Activated B cell treated with CpG ODN at 0.5 μM for 24 hours (primary cell): ENCODE data around the gene ZNF750. TPM values are rescaled to one million over a fixed set of nuclear protein-coding genes. Genes with fewer than 3 reads are reported as not detected.

Source experiments
- ATAC-seq: fragments of 200-7000 bp; cut with Tn5 transposase; one replicate; pipeline ENCODE4 v1.10.0; 2021; ENCODE audit warnings: low read depth, mild to moderate bottlenecking, moderate library complexity
- CTCF ChIA-PET: fragments of 350-600 bp; sonication (Branson Sonifier 250); formaldehyde crosslinking; loops from one replicate; lab custom pipeline; 2021; ENCODE audit warnings: antibody characterized with exemption; lab: Charles Lee
- POLR2A ChIA-PET: fragments of 350-600 bp; sonication (Branson Sonifier 250); formaldehyde crosslinking; loops from one replicate; lab custom pipeline; 2021; ENCODE audit warnings: antibody characterized with exemption; lab: Charles Lee
- DNase-seq: peaks from one replicate; pipeline ENCODE4 v3.0.0; 2022
- H3K27ac Mint-ChIP-seq: one replicate; pipeline ENCODE4 v1.8.0; 2020; ENCODE audit warnings: mixed read lengths
- H3K27me3 Mint-ChIP-seq: one replicate; pipeline ENCODE4 v1.8.0; 2021; ENCODE audit warnings: mixed read lengths
- H3K36me3 Mint-ChIP-seq: one replicate; pipeline ENCODE4 v1.8.0; 2021; ENCODE audit warnings: low read depth, mixed read lengths
- H3K4me1 Mint-ChIP-seq: one replicate; pipeline ENCODE4 v1.8.0; 2021; ENCODE audit warnings: mixed read lengths
- H3K4me3 Mint-ChIP-seq: one replicate; pipeline ENCODE4 v1.8.0; 2020; ENCODE audit warnings: mild to moderate bottlenecking, mixed read lengths
- H3K9me3 Mint-ChIP-seq: one replicate; pipeline ENCODE4 v1.8.0; 2020; ENCODE audit warnings: mixed read lengths
- intact Hi-C: fragments of 100-400 bp; cut with micrococcal nuclease; formaldehyde crosslinking; loops from one replicate; pipeline ENCODE4 v1.15.1; 2024
- total RNA-seq: library from RNA; stranded (reverse); gene quantifications from 2 replicates; pipeline ENCODE4 v1.2.3, GENCODE V29; 2022
- TF ChIP-seq, protein P1 (sequence below): fragments of 200-600 bp; IDR thresholded peaks from one replicate; pipeline ENCODE4 v1.8.0; 2022; ENCODE audit warnings: antibody characterized with exemption, mild to moderate bottlenecking

ZNF750 gene
- total RNA-seq, 1 donor from 2014 or later: not detected

DNA sequence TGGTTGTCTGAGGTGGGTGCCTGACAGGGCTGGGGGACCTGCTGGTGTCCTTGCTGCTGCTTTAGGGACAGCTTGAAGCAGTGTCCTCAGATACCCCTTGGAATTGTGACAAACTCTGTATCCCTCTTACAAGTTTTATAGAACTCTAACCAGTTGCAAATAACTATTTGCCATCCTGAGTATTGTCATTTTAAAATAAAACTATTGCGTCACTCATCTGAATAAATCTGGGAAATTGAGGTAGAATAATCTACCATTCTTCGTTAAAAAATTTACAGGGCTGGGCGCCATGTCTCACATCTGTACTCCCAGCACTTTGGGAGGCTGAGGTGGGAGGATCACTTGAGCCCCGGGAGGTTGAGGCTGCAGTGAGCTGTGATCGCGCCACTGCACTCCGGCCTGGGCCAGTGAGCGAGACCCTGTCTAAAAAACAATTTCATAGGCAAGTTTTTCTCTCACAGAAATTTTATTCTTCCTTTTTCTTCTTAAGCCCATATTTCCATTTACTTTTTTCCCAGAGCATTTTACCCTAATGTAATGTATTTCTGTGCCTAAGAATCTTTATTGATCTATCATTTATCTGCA, 14.2 kb downstream of the ZNF750 start:
- no peak for ATAC-seq
- intact Hi-C loops: no loop called here
- ChIA-PET POLR2A (no interaction called here), CTCF (no interaction called here)
- H3K27me3 Mint-ChIP-seq: no peaks in the 10 kb centered on the region
- no peaks in the 10 kb centered on the region for H3K9me3 Mint-ChIP-seq
- no peak overlapping the region for H3K4me3 Mint-ChIP-seq
- DNase-seq: no peak
- no peaks in the 10 kb centered on the region for H3K4me1 Mint-ChIP-seq
- TF ChIP-seq, protein P1, sequence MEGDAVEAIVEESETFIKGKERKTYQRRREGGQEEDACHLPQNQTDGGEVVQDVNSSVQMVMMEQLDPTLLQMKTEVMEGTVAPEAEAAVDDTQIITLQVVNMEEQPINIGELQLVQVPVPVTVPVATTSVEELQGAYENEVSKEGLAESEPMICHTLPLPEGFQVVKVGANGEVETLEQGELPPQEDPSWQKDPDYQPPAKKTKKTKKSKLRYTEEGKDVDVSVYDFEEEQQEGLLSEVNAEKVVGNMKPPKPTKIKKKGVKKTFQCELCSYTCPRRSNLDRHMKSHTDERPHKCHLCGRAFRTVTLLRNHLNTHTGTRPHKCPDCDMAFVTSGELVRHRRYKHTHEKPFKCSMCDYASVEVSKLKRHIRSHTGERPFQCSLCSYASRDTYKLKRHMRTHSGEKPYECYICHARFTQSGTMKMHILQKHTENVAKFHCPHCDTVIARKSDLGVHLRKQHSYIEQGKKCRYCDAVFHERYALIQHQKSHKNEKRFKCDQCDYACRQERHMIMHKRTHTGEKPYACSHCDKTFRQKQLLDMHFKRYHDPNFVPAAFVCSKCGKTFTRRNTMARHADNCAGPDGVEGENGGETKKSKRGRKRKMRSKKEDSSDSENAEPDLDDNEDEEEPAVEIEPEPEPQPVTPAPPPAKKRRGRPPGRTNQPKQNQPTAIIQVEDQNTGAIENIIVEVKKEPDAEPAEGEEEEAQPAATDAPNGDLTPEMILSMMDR: no peak
- peaks cover 26% of the 10 kb centered on the region for H3K36me3 Mint-ChIP-seq
- H3K27ac Mint-ChIP-seq: no peak overlapping the region

DNA sequence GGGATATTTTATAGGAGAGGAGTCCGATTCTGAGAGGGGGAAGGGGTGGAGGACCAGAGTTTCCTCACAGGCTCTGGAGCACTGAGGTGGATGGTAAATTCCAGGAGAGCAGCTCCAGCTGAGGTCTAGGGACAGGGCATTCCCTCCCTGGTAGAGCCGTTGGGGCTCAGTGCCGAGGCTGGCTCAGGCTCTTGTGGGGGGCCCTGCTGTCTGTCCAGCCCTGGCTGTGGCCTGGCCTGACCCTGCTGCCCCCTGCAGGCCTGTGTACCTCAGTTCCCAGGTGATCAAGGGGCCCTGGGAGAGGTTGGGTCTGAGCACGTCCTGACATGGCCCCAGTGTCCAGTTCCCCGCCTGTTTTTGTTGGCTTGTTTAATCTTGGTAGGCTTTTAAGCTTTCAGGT, 16.8 kb downstream of the ZNF750 start:
- no peak overlapping the region for H3K4me3 Mint-ChIP-seq
- intact Hi-C loops: no loop called here
- DNase-seq (no peak), ATAC-seq (no peak)
- no peak overlapping the region for H3K27ac Mint-ChIP-seq
- H3K4me1 Mint-ChIP-seq: peaks cover 22% of the 10 kb centered on the region
- peaks cover 5% of the 10 kb centered on the region for H3K9me3 Mint-ChIP-seq
- H3K36me3 Mint-ChIP-seq: peaks cover 23% of the 10 kb centered on the region
- no peaks in the 10 kb centered on the region for H3K27me3 Mint-ChIP-seq
- ChIA-PET CTCF (interaction anchor here (1.0 kb wide), 1 partner anchor 41 kb away, joined by 3 read pairs; no protein-coding TSS in a partner anchor), POLR2A (no interaction called here)
- TF ChIP-seq, protein P1: no peak

DNA sequence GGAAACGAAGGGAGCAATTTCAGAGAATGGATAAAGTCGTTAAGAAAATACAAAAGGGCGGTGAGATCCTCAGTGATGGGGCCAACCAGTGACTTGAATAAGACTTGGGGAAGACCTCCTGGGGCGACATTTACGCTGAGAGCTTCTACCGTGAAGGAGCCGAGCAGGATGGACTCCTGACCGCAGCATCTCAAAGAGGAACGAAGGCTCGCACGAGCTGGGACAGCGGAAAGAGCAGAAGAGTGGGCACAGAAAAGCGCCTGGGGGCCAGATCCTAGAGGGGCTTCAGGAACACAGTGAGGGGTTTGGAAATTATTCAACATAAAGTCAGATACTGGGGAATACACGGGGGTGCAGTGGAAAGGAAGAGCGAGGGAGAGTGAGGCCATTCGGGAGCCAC, 17.5 kb downstream of the ZNF750 start:
- intact Hi-C loops: no loop called here
- H3K27me3 Mint-ChIP-seq: no peaks in the 10 kb centered on the region
- H3K27ac Mint-ChIP-seq: no peak overlapping the region
- no peak for DNase-seq
- no peak for ATAC-seq
- POLR2A ChIA-PET: no interaction called here
- TF ChIP-seq, protein P1: no peak
- CTCF ChIA-PET: interaction anchor here (1.0 kb wide), 1 partner anchor 40 kb away, joined by 3 read pairs; no protein-coding TSS in a partner anchor
- H3K4me1 Mint-ChIP-seq: peaks cover 29% of the 10 kb centered on the region
- peaks cover 5% of the 10 kb centered on the region for H3K9me3 Mint-ChIP-seq
- peaks cover 21% of the 10 kb centered on the region for H3K36me3 Mint-ChIP-seq
- H3K4me3 Mint-ChIP-seq: no peak overlapping the region

DNA sequence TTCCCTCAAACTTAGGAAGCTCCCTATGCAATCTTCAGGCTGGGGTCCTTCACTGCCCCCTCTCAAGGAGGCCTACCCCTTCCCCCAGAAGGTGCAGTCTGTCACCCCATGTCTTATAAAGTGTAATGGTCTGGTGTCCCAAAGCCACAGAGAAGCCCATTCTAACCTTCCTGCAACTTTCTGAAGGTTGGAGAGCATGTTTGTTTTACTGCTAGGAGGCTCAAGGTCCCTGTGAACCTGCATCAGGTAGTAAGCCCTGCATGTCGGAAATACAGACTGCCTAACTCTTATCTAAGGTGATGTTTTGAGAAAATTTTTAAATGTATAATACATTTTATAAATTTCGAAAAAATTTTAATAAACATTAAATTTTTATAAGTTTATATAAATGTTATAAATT, 18.3 kb downstream of the ZNF750 start:
- POLR2A ChIA-PET: no interaction called here

More for the DNA sequence above, 18.3 kb downstream of the ZNF750 start:
- TF ChIP-seq, protein P1: no peak
- H3K27me3 Mint-ChIP-seq: no peaks in the 10 kb centered on the region
- no peak overlapping the region for H3K27ac Mint-ChIP-seq
- no peak for DNase-seq
- intact Hi-C loops: no loop called here
- no peak overlapping the region for H3K4me3 Mint-ChIP-seq
- CTCF ChIA-PET: interaction anchor here (0.9 kb wide), 1 partner anchor 8 kb away, joined by 3 read pairs; no protein-coding TSS in a partner anchor
- no peak for ATAC-seq
- H3K4me1 Mint-ChIP-seq: peaks cover 29% of the 10 kb centered on the region
- H3K9me3 Mint-ChIP-seq: peaks cover 5% of the 10 kb centered on the region
- H3K36me3 Mint-ChIP-seq: peaks cover 21% of the 10 kb centered on the region
